IMR-90 (cell line): ENCODE results near the gene TMPRSS5. TPM values are rescaled to one million over a fixed set of nuclear protein-coding genes. Genes with fewer than 3 reads are reported as not detected.

Experiments
- ATAC-seq: fragments of 200-7000 bp; cut with Tn5 transposase; 2 replicates; pipeline ENCODE4 v1.9.1; 2020; ENCODE audit warnings: low read depth, mild to moderate bottlenecking, moderate library complexity
- BruUV-seq: library from RNA; stranded (reverse); fragments of 400-500 nt; replicated peaks from 2 replicates; lab custom pipeline; 2021; lab: Mats Ljungman, UMichigan
- CTCF ChIA-PET: fragments of 300-600 bp; formaldehyde crosslinking; extraction: SDS; loops from one replicate; lab custom pipeline; 2021; ENCODE audit warnings: antibody characterized with exemption; lab: Yijun Ruan, JAX
- POLR2A ChIA-PET: fragments of 300-600 bp; sonication (Branson Sonifier 250); formaldehyde crosslinking; loops from one replicate; lab custom pipeline; 2022; ENCODE audit warnings: antibody characterized with exemption; ENCODE audit not compliant: unreplicated experiment; lab: Charles Lee
- DNase-seq: peaks from one replicate; pipeline ENCODE4 v3.0.0; 2013
- H2AFZ ChIP-seq: replicated peaks from 2 replicates; pipeline ENCODE3; 2013; ENCODE audit warnings: low read length, mild to moderate bottlenecking; ENCODE audit not compliant: poor library complexity
- H2AK5ac ChIP-seq: 2 replicates; pipeline ENCODE4 v1.6.1; 2013; ENCODE audit warnings: low read depth, low read length, inconsistent platforms
- H2AK9ac ChIP-seq: replicated peaks from 2 replicates; pipeline ENCODE3; 2013; ENCODE audit warnings: mild to moderate bottlenecking, low read depth, low read length, moderate library complexity; ENCODE audit not compliant: poor library complexity
- H2BK120ac ChIP-seq: 2 replicates; pipeline ENCODE4 v1.6.1; 2013; ENCODE audit warnings: low read depth, low read length, inconsistent platforms
- H2BK15ac ChIP-seq: 3 replicates; pipeline ENCODE4 v1.6.1; 2013; ENCODE audit warnings: low read depth, low read length, inconsistent platforms
- H2BK20ac ChIP-seq: 2 replicates; pipeline ENCODE4 v1.6.1; 2013; ENCODE audit warnings: low read depth, mild to moderate bottlenecking, inconsistent platforms, low read length, moderate library complexity
- H2BK5ac ChIP-seq: 2 replicates; pipeline ENCODE4 v1.6.1; 2013; ENCODE audit warnings: mild to moderate bottlenecking, low read depth, low read length, inconsistent platforms; ENCODE audit not compliant: poor library complexity, severe bottlenecking
- H3K14ac ChIP-seq: replicated peaks from 2 replicates; pipeline ENCODE4 v1.6.1; 2013; ENCODE audit warnings: low read depth, low read length, inconsistent platforms
- H3K18ac ChIP-seq: 2 replicates; pipeline ENCODE4 v1.6.1; 2013; ENCODE audit warnings: low read depth, low read length, control low read depth
- H3K23ac ChIP-seq: 2 replicates; pipeline ENCODE4 v1.6.1; 2013; ENCODE audit warnings: low read depth, low read length, inconsistent platforms
- H3K27ac ChIP-seq: 2 replicates; pipeline ENCODE4 v1.5.1; 2013; ENCODE audit warnings: mild to moderate bottlenecking, control low read depth, low read length; ENCODE audit not compliant: insufficient read depth
- H3K27me3 ChIP-seq: 2 replicates; pipeline ENCODE4 v1.6.1; 2013; ENCODE audit warnings: low read length; ENCODE audit not compliant: control insufficient read depth, insufficient read depth
- H3K36me3 ChIP-seq: 2 replicates; pipeline ENCODE4 v1.6.1; 2013; ENCODE audit warnings: low read length, mixed read lengths; ENCODE audit not compliant: control insufficient read depth, insufficient read depth
- H3K4ac ChIP-seq: 2 replicates; pipeline ENCODE4 v1.6.1; 2013; ENCODE audit warnings: low read depth, low read length, inconsistent platforms
- H3K4me1 ChIP-seq: 2 replicates; pipeline ENCODE4 v1.6.1; 2013; ENCODE audit warnings: low read length, mixed read lengths; ENCODE audit not compliant: control insufficient read depth, insufficient read depth
- H3K4me2 ChIP-seq: 2 replicates; pipeline ENCODE4 v1.6.1; 2013; ENCODE audit warnings: low read depth, mild to moderate bottlenecking, control low read depth, low read length, moderate library complexity
- H3K4me3 ChIP-seq: 2 replicates; pipeline ENCODE4 v1.5.1; 2013; ENCODE audit warnings: low read depth, mild to moderate bottlenecking, control low read depth, low read length, moderate library complexity; ENCODE audit not compliant: insufficient read depth
- H3K56ac ChIP-seq: 2 replicates; pipeline ENCODE4 v1.6.1; 2013; ENCODE audit warnings: low read length, inconsistent platforms; ENCODE audit not compliant: insufficient read depth; ENCODE audit errors: extremely low read depth
- H3K79me1 ChIP-seq, 2 experiments: 2 replicates each; pipeline ENCODE4 v1.6.1; 2013; ENCODE audit warnings: low read length in 2 of 2, inconsistent platforms in 1 of 2, low read depth in 1 of 2
- H3K9ac ChIP-seq: 2 replicates; pipeline ENCODE4 v1.6.1; 2013; ENCODE audit warnings: low read depth, low read length, control low read depth
- H3K9me1 ChIP-seq: 2 replicates; pipeline ENCODE4 v1.6.1; 2013; ENCODE audit warnings: low read length, inconsistent platforms; ENCODE audit not compliant: insufficient read depth
- H3K9me3 ChIP-seq: 2 replicates; pipeline ENCODE4 v1.6.1; 2013; ENCODE audit warnings: low read length; ENCODE audit not compliant: control insufficient read depth, insufficient read depth
- H4K20me1 ChIP-seq: 2 replicates; pipeline ENCODE4 v1.6.1; 2013; ENCODE audit warnings: low read length, inconsistent platforms; ENCODE audit not compliant: insufficient read depth
- H4K5ac ChIP-seq: 2 replicates; pipeline ENCODE4 v1.6.1; 2013; ENCODE audit warnings: mild to moderate bottlenecking, low read depth, low read length, control low read depth
- H4K8ac ChIP-seq, 2 experiments: 2 replicates each; pipeline ENCODE4 v1.6.1; 2013; ENCODE audit warnings: low read depth in 2 of 2, low read length in 2 of 2, control low read depth in 1 of 2, inconsistent platforms in 1 of 2
- H4K91ac ChIP-seq: 2 replicates; pipeline ENCODE4 v1.6.1; 2013; ENCODE audit warnings: low read depth, low read length, inconsistent platforms; ENCODE audit not compliant: insufficient read depth
- BHLHE40 ChIP-seq: fragments of 150-350 bp; IDR thresholded peaks from 2 replicates; pipeline ENCODE4 v1.6.1; 2016; ENCODE audit warnings: mild to moderate bottlenecking, low read depth, low read length
- CEBPB ChIP-seq: IDR thresholded peaks from 2 replicates; pipeline ENCODE4 v1.6.1; 2012; ENCODE audit warnings: low read depth, low read length, improper control_type of control experiment
- CHD1 ChIP-seq: IDR thresholded peaks from 2 replicates; pipeline ENCODE4 v1.6.1; 2012; ENCODE audit warnings: low read depth, low read length, improper control_type of control experiment
- ELK1 ChIP-seq: fragments of 150-350 bp; IDR thresholded peaks from 2 replicates; pipeline ENCODE4 v1.6.1; 2016; ENCODE audit warnings: low read depth, mild to moderate bottlenecking, low read length, moderate library complexity, borderline replicate concordance
- FOS ChIP-seq: fragments of 150-350 bp; IDR thresholded peaks from 2 replicates; pipeline ENCODE4 v1.6.1; 2016; ENCODE audit warnings: low read depth, low read length
- MAFK ChIP-seq: IDR thresholded peaks from 2 replicates; pipeline ENCODE4 v1.6.1; 2012; ENCODE audit warnings: low read depth, low read length, improper control_type of control experiment
- MAZ ChIP-seq: IDR thresholded peaks from 2 replicates; pipeline ENCODE4 v1.6.1; 2012; ENCODE audit warnings: low read depth, mild to moderate bottlenecking, low read length, improper control_type of control experiment, moderate library complexity, borderline replicate concordance
- MXI1 ChIP-seq: IDR thresholded peaks from 2 replicates; pipeline ENCODE4 v1.6.1; 2012; ENCODE audit warnings: low read depth, mild to moderate bottlenecking, low read length, moderate library complexity, borderline replicate concordance
- NFE2L2 ChIP-seq: fragments of 150-350 bp; IDR thresholded peaks from 2 replicates; pipeline ENCODE4 v1.6.1; 2016; ENCODE audit warnings: low read depth, mild to moderate bottlenecking, low read length
- POLR2A ChIP-seq: IDR thresholded peaks from 2 replicates; pipeline ENCODE4 v1.6.1; 2012; ENCODE audit warnings: mild to moderate bottlenecking, low read depth, low read length
- RAD21 ChIP-seq: IDR thresholded peaks from 2 replicates; pipeline ENCODE4 v1.6.1; 2012; ENCODE audit warnings: low read length, improper control_type of control experiment
- RCOR1 ChIP-seq: IDR thresholded peaks from 2 replicates; pipeline ENCODE4 v1.6.1; 2012; ENCODE audit warnings: mild to moderate bottlenecking, low read length, improper control_type of control experiment; ENCODE audit not compliant: insufficient replicate concordance
- RFX5 ChIP-seq: IDR thresholded peaks from 2 replicates; pipeline ENCODE4 v1.8.0; 2012; ENCODE audit warnings: low read depth, mild to moderate bottlenecking, low read length, moderate library complexity
- SMC3 ChIP-seq: fragments of 150-350 bp; IDR thresholded peaks from 2 replicates; pipeline ENCODE4 v1.6.1; 2016; ENCODE audit warnings: low read depth, mild to moderate bottlenecking, antibody characterized with exemption, low read length, moderate library complexity
- USF2 ChIP-seq: fragments of 150-350 bp; IDR thresholded peaks from 2 replicates; pipeline ENCODE4 v1.6.1; 2017; ENCODE audit warnings: mild to moderate bottlenecking, antibody characterized with exemption, low read length, low read depth
- dilution Hi-C: fragments of 300-500 bp; cut with HindIII; formaldehyde crosslinking; loops from one replicate; pipeline ENCODE4 v1.14.3; 2018; ENCODE audit warnings: low sequenced_read_pairs; ENCODE audit not compliant: unreplicated experiment
- in situ Hi-C: fragments of 300-500 bp; cut with MboI; formaldehyde crosslinking; loops from 3 replicates; pipeline ENCODE4 v1.14.3; 2019; ENCODE audit warnings: low sequenced_read_pairs, inconsistent platforms, mixed read lengths
- intact Hi-C: fragments of 100-400 bp; cut with micrococcal nuclease; formaldehyde crosslinking; loops from 2 replicates; pipeline ENCODE4 v1.10.0; 2022
- polyA plus RNA-seq, 3 experiments: library from polyadenylated mRNA; depleted of rRNA; stranded (reverse); fragments of >200 nt; gene quantifications; 2 replicates each; pipeline ENCODE4 v1.2.3, GENCODE V29; 2012; ENCODE audit warnings: low replicate concordance in 1 of 3
- total RNA-seq: library from RNA; depleted of rRNA; stranded (reverse); fragments of >200 nt; gene quantifications from 2 replicates; pipeline ENCODE4 v1.2.3, GENCODE V29; 2012

Gene TMPRSS5
- total and polyA plus RNA-seq, 2 of the 4 experiments (the other 2 are of a cell fraction), result under 0.01 to 0.24 TPM

GRCh38 chr11:113668255-113668654 lies 37.9 kb downstream of the TMPRSS5 start:
- POLR2A ChIA-PET, result no interaction called here
- dilution Hi-C loops, result no loop called here

More at GRCh38 chr11:113668255-113668654, 37.9 kb downstream of the TMPRSS5 start:
- H3K79me1 ChIP-seq, result no peaks in the 10 kb centered on the region
- no peak overlapping the region for H3K4me2 ChIP-seq
- H3K4me1 ChIP-seq, result no peaks in the 10 kb centered on the region
- H2BK120ac ChIP-seq, result no peak overlapping the region
- H3K18ac ChIP-seq, result no peak overlapping the region
- intact Hi-C loops (no loop called here), in situ Hi-C loops (no loop called here)
- H2BK20ac ChIP-seq, result no peak overlapping the region
- no peak overlapping the region for H3K4me3 ChIP-seq
- H3K27me3 ChIP-seq, result peaks cover 3% of the 10 kb centered on the region
- no peak for DNase-seq
- no peak overlapping the region for H3K4ac ChIP-seq
- H2AFZ ChIP-seq, result no peak overlapping the region
- H4K91ac ChIP-seq, result no peak overlapping the region
- no peak overlapping the region for H2AK9ac ChIP-seq
- H4K5ac ChIP-seq, result no peak overlapping the region
- no peak overlapping the region for H2BK5ac ChIP-seq
- CTCF ChIA-PET, result interaction anchor here (1.0 kb wide), 1 partner anchor 16 kb away, joined by 5 read pairs; no protein-coding TSS in a partner anchor
- H3K9ac ChIP-seq, result no peak overlapping the region
- H4K20me1 ChIP-seq, result no peaks in the 10 kb centered on the region
- H3K56ac ChIP-seq, result no peak overlapping the region
- ATAC-seq, result no peak
- H3K14ac ChIP-seq, result no peak overlapping the region
- no peak for TF ChIP-seq FOS
- TF ChIP-seq POLR2A, result no peak
- no peak for TF ChIP-seq RAD21
- no peak for TF ChIP-seq ELK1
- no peak for TF ChIP-seq CHD1
- TF ChIP-seq NFE2L2, result no peak
- no peak for TF ChIP-seq BHLHE40
- TF ChIP-seq RFX5, result no peak
- TF ChIP-seq SMC3, result no peak
- TF ChIP-seq MAFK, result no peak
- TF ChIP-seq USF2, result no peak
- TF ChIP-seq MXI1, result no peak
- TF ChIP-seq MAZ, result no peak
- no peak for TF ChIP-seq RCOR1
- TF ChIP-seq CEBPB, result no peak
- H3K27ac ChIP-seq, result no peak overlapping the region
- H4K8ac ChIP-seq, result no peak overlapping the region
- no peak overlapping the region for H3K23ac ChIP-seq
- H3K36me3 ChIP-seq, result no peaks in the 10 kb centered on the region
- no peaks in the 10 kb centered on the region for H3K9me1 ChIP-seq
- no peak overlapping the region for H2BK15ac ChIP-seq
- H2AK5ac ChIP-seq, result no peak overlapping the region
- H3K9me3 ChIP-seq, result no peaks in the 10 kb centered on the region
- no TSS peak for BruUV-seq
